OCI-LY1 (cell line): ENCODE measurements around the gene TRUB1.

Experiments used
- H2AFZ ChIP-seq: fragments of 200-600 bp; sonication (generic), shearing (Covaris generic); 2 replicates; pipeline ENCODE4 v1.6.0; 2014; ENCODE audit warnings: antibody characterized with exemption, mild to moderate bottlenecking, low read length
- H3F3A ChIP-seq: fragments of 200-600 bp; sonication (generic), shearing (Covaris generic); 2 replicates; pipeline ENCODE4 v1.6.0; 2014; ENCODE audit warnings: mild to moderate bottlenecking, antibody characterized with exemption, low read length, moderate library complexity; ENCODE audit not compliant: insufficient read depth
- H3K27ac ChIP-seq: fragments of 200-600 bp; sonication (generic); 2 replicates; pipeline ENCODE4 v1.5.1; 2014; ENCODE audit warnings: low read length, mixed run types, mild to moderate bottlenecking, low read depth; ENCODE audit not compliant: poor library complexity, severe bottlenecking
- H3K27me3 ChIP-seq: fragments of 200-600 bp; sonication (generic); 2 replicates; pipeline ENCODE4 v1.6.0; 2014; ENCODE audit warnings: antibody characterized with exemption, mild to moderate bottlenecking, low read length, moderate library complexity; ENCODE audit not compliant: insufficient read depth
- H3K36me3 ChIP-seq: fragments of 200-600 bp; sonication (generic); 2 replicates; pipeline ENCODE4 v1.6.1; 2014; ENCODE audit warnings: mild to moderate bottlenecking, antibody characterized with exemption, low read length, moderate library complexity, mixed read lengths; ENCODE audit not compliant: insufficient read depth
- H3K4me1 ChIP-seq: fragments of 200-600 bp; sonication (generic); 2 replicates; pipeline ENCODE4 v1.5.1; 2014; ENCODE audit warnings: mild to moderate bottlenecking, low read length, moderate library complexity; ENCODE audit not compliant: insufficient read depth, severe bottlenecking
- H3K4me2 ChIP-seq: fragments of 200-600 bp; sonication (generic), shearing (Covaris generic); 2 replicates; pipeline ENCODE4 v1.6.1; 2014; ENCODE audit warnings: low read length
- H3K4me3 ChIP-seq: fragments of 200-600 bp; sonication (generic); 2 replicates; pipeline ENCODE4 v1.5.1; 2014; ENCODE audit warnings: low read length, low read depth, mild to moderate bottlenecking, mixed read lengths; ENCODE audit not compliant: poor library complexity, severe bottlenecking
- H3K79me2 ChIP-seq: fragments of 200-600 bp; shearing (Covaris generic); 2 replicates; pipeline ENCODE4 v1.6.1; 2016; ENCODE audit warnings: mixed run types, low read length, mixed read lengths; ENCODE audit not compliant: insufficient read depth
- H3K9ac ChIP-seq: fragments of 200-600 bp; sonication (generic), shearing (Covaris generic); 2 replicates; pipeline ENCODE4 v1.6.1; 2014; ENCODE audit warnings: mild to moderate bottlenecking, low read length, mixed read lengths
- H3K9me2 ChIP-seq: fragments of 200-600 bp; sonication (generic), shearing (Covaris generic); 2 replicates; pipeline ENCODE4 v1.6.1; 2014; ENCODE audit warnings: low read depth, mild to moderate bottlenecking, low read length, mixed read lengths
- H3K9me3 ChIP-seq: fragments of 200-600 bp; shearing (Covaris generic); 2 replicates; pipeline ENCODE4 v1.6.1; 2014; ENCODE audit warnings: low read length, mixed read lengths
- H4K20me1 ChIP-seq: fragments of 200-600 bp; sonication (generic), shearing (Covaris generic); 2 replicates; pipeline ENCODE4 v1.6.0; 2016; ENCODE audit warnings: mild to moderate bottlenecking, low read length; ENCODE audit not compliant: insufficient read depth
- EZH2 ChIP-seq: fragments of 200-600 bp; sonication (generic), shearing (Covaris generic); IDR thresholded peaks from 2 replicates; pipeline ENCODE4 v1.8.0; 2017; ENCODE audit warnings: borderline replicate concordance, mixed run types, mild to moderate bottlenecking, antibody characterized with exemption, low read length, moderate library complexity, mixed read lengths
- TF ChIP-seq, protein P1 (sequence below): fragments of 200-600 bp; sonication (generic), shearing (Covaris generic); IDR thresholded peaks from 2 replicates; pipeline ENCODE4 v1.5.1; 2017; ENCODE audit warnings: mild to moderate bottlenecking, antibody characterized with exemption, low read length, moderate library complexity, mixed read lengths

Gene TRUB1

DNA sequence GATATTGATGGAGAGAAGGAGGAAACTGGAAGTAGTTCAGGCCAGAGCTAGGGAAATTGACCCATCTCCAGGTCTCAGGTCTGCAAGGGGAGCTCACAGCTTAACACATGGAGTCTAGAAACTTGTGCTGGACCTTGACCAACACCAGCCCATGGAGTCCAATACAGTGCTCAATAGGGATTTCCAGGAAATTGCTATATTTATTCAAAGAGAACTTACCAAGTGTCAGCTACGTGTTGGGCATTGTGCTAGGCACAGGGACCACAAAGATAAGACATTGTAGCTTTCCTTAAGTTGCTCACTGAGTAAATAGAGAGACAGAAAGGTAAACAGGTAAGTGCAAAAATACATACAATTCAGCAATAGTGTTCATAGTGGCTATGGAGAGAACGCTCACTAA lies 82.5 kb downstream of the TRUB1 start:
- Histone ChIP-seq H3K9me3 (no peaks in the 10 kb centered on the region), H3K27ac (no peak overlapping the region), H3K9ac (no peak overlapping the region), H3K9me2 (no peaks in the 10 kb centered on the region), H3K4me1 (peaks cover 20% of the 10 kb centered on the region), H3K79me2 (no peaks in the 10 kb centered on the region), H4K20me1 (no peaks in the 10 kb centered on the region), H3K4me2 (no peak overlapping the region), H2AFZ (no peak overlapping the region), H3K27me3 (no peaks in the 10 kb centered on the region), H3K36me3 (no peaks in the 10 kb centered on the region), H3K4me3 (no peak overlapping the region), H3F3A (no peaks in the 10 kb centered on the region)
- no peak for TF ChIP-seq EZH2
- TF ChIP-seq, protein P1, sequence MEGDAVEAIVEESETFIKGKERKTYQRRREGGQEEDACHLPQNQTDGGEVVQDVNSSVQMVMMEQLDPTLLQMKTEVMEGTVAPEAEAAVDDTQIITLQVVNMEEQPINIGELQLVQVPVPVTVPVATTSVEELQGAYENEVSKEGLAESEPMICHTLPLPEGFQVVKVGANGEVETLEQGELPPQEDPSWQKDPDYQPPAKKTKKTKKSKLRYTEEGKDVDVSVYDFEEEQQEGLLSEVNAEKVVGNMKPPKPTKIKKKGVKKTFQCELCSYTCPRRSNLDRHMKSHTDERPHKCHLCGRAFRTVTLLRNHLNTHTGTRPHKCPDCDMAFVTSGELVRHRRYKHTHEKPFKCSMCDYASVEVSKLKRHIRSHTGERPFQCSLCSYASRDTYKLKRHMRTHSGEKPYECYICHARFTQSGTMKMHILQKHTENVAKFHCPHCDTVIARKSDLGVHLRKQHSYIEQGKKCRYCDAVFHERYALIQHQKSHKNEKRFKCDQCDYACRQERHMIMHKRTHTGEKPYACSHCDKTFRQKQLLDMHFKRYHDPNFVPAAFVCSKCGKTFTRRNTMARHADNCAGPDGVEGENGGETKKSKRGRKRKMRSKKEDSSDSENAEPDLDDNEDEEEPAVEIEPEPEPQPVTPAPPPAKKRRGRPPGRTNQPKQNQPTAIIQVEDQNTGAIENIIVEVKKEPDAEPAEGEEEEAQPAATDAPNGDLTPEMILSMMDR, result no peak

DNA sequence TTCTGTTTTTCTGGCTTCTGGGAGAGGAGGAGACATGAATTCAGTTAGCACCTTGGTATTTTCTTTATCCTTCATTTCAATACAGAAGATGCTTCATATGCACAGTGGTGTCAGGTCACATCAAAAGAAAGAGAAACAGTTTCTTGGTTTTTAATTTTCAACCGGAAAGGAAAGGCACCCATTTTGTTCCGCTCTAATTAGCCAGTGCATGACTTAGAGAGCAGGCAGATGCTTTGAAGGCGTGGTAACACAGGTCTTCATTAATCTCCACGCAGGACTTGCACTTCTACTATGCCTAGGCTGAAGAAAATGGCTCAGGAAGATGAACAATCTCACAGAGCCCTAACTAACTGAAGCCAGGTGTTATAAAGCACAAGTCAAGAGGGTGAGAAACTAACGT lies 84.7 kb downstream of the TRUB1 start:
- no peak overlapping the region for H3K9ac ChIP-seq
- H3K36me3 ChIP-seq, result no peaks in the 10 kb centered on the region
- no peak overlapping the region for H3K4me3 ChIP-seq
- no peaks in the 10 kb centered on the region for H4K20me1 ChIP-seq
- no peaks in the 10 kb centered on the region for H3K79me2 ChIP-seq
- H3K9me2 ChIP-seq, result no peaks in the 10 kb centered on the region
- H3K27me3 ChIP-seq, result no peaks in the 10 kb centered on the region
- no peaks in the 10 kb centered on the region for H3K9me3 ChIP-seq
- TF ChIP-seq, protein P1, result no peak
- H3F3A ChIP-seq, result no peaks in the 10 kb centered on the region
- peak overlapping the region; percentile 48 for H3K27ac ChIP-seq
- H3K4me2 ChIP-seq, result peak overlapping the region; percentile 0; the same call in 1 of the 2 replicates
- H3K4me1 ChIP-seq, result peaks cover 20% of the 10 kb centered on the region
- 0 out of 2 replicates have a peak overlapping the region, but pooled peaks have one; percentile 3 for H2AFZ ChIP-seq

DNA sequence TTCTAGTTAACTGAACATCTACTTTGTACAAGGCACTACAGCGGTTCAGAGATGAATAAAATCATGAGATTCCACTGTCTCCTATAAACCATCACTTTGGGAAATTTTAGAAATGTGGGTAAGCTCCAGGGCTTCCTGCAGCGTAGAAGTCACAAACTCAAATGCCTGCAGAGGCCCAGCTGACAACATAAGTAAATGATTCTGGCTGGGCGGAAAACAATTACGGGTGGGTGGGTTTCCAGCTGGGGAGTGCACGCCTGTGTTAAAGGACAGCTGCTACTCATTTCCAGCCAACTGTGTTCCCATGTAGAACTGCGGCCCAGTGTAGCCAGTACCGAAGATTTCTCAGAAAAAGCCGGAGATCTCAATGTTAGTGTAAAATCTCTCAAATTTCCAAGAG lies 85.7 kb downstream of the TRUB1 start:
- no peak overlapping the region for H3K4me2 ChIP-seq

More for the DNA sequence above, 85.7 kb downstream of the TRUB1 start:
- peaks cover 20% of the 10 kb centered on the region for H3K4me1 ChIP-seq
- H3K27me3 ChIP-seq, result no peaks in the 10 kb centered on the region
- no peaks in the 10 kb centered on the region for H3K9me3 ChIP-seq
- H3K4me3 ChIP-seq, result no peak overlapping the region
- TF ChIP-seq, protein P1, result no peak
- no peak for TF ChIP-seq EZH2
- no peak overlapping the region for H3K9ac ChIP-seq
- no peaks in the 10 kb centered on the region for H4K20me1 ChIP-seq
- H3K36me3 ChIP-seq, result no peaks in the 10 kb centered on the region
- H3K27ac ChIP-seq, result no peak overlapping the region
- H3K79me2 ChIP-seq, result no peaks in the 10 kb centered on the region
- H2AFZ ChIP-seq, result no peak overlapping the region
- no peaks in the 10 kb centered on the region for H3F3A ChIP-seq
- H3K9me2 ChIP-seq, result no peaks in the 10 kb centered on the region
